ENCODE measurements around the gene PLCH2.

PLCH2 gene

GRCh38 chr1:2460996-2461751 lies 14.9 kb upstream of the PLCH2 start:
- DNase-seq (ENCODE audit: low read depth) = no peak

GRCh38 chr1:2462819-2463218 lies 13.3 kb upstream of the PLCH2 start:
- no peak for DNase-seq (ENCODE audit: low read depth)

GRCh38 chr1:2463396-2463795 lies 12.7 kb upstream of the PLCH2 start:
- no peak for DNase-seq (ENCODE audit: low read depth)

GRCh38 chr1:2465371-2466269 lies 10.5 kb upstream of the PLCH2 start:
- DNase-seq (ENCODE audit: low read depth) = no peak

GRCh38 chr1:2466270-2466665 lies 9.8 kb upstream of the PLCH2 start:
- DNase-seq (ENCODE audit: low read depth) = no peak

- DNase-seq (ENCODE audit: low read depth) = no peak
Observed at GRCh38 chr1:2466958-2467554, 9.0 kb upstream of the PLCH2 start.

- no peak for DNase-seq (ENCODE audit: low read depth)
Observed at GRCh38 chr1:2468041-2468472, 8.0 kb upstream of the PLCH2 start.

GRCh38 chr1:2468540-2468939 lies 7.5 kb upstream of the PLCH2 start:
- DNase-seq (ENCODE audit: low read depth) = no peak

- no peak for DNase-seq (ENCODE audit: low read depth)
Observed at GRCh38 chr1:2469103-2469940, 6.8 kb upstream of the PLCH2 start.

GRCh38 chr1:2470290-2471158 lies 5.6 kb upstream of the PLCH2 start:
- DNase-seq (ENCODE audit: low read depth) = no peak

GRCh38 chr1:2471159-2471471 lies 5.0 kb upstream of the PLCH2 start:
- no peak for DNase-seq (ENCODE audit: low read depth)

- DNase-seq (ENCODE audit: low read depth) = no peak
Observed at GRCh38 chr1:2471587-2472001, 4.5 kb upstream of the PLCH2 start.

- DNase-seq (ENCODE audit: low read depth) = no peak
Observed at GRCh38 chr1:2472109-2472508, 4.0 kb upstream of the PLCH2 start.

GRCh38 chr1:2472561-2473177 lies 3.4 kb upstream of the PLCH2 start:
- DNase-seq (ENCODE audit: low read depth) = no peak

GRCh38 chr1:2473198-2473597 lies 2.9 kb upstream of the PLCH2 start:
- no peak for DNase-seq (ENCODE audit: low read depth)

- no peak for DNase-seq (ENCODE audit: low read depth)
Observed at GRCh38 chr1:2474104-2474844, 1.8 kb upstream of the PLCH2 start.

GRCh38 chr1:2474933-2475371 lies 1.1 kb upstream of the PLCH2 start:
- no peak for DNase-seq (ENCODE audit: low read depth)

GRCh38 chr1:2475571-2475970 lies 518 bp upstream of the PLCH2 start:
- DNase-seq (ENCODE audit: low read depth) = no peak

GRCh38 chr1:2477309-2477708 lies 1.2 kb downstream of the PLCH2 start:
- no peak for DNase-seq (ENCODE audit: low read depth)
